ENCODE results near the gene PTCD3.

PTCD3 gene

DNA sequence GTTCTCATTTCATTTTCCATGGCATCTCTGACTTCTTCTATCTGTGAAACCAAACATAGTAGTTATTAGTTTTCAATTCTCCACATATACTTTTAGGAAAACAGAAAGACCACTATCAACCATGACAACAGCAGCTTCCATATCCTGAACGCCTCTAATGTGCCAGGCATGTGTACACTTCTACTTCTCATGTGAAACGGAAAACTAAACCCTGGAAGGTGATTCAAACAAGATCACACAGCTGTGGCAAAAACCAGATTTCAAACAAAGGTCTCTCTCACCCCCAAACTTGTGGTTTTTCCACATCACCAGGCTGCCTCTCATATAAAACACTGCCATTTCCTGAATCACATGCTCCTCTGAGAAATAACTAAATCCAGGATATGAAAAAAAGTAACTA lies 41.8 kb downstream of the PTCD3 start:
- DNase-seq = no peak

DNA sequence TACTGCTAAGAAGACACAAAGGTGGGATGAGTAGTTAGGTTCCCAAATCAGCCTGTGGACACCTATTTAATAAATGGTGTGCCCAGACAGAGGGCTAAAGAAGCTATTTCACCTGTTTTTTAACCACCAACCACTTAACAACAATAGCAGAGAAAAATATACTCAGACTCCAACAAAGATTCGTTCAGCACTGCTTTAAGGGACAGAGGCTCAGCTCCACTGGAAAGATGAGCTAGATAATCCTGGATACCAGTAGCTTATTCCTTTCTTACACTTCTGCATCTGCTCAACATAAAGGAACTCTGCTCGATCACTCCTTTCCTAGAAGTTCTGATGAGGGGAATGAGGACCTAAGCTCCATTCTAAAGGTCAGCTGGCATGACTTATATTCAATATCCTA lies 44.5 kb downstream of the PTCD3 start:
- DNase-seq = no peak

DNA sequence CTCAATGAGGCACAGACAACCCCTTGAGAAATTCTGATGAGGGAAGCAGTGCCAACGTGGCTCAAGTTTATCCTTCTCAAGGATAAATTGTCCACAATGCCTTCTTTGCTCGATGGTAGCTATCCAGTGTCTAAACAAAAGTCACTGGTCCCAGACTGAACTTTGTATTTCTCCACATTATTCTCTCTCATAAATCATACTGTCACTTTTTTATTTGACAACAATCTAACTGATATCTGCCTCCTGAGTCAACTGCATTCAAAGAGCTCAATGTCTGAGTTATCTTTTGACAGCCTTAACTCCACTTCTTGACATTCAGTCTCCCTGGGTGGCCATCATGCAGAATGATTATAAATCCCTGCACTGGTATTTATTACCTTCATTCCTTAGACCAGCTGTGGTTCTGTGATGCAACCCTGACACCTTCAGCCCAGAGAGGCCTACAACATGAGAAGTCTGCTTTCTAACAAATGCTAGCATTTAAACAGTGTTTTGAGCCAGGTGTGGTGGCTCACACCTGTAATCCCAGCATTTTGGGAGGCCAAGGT lies 51.0 kb downstream of the PTCD3 start:
- DNase-seq = no peak

GRCh38 chr2:86158286-86158685 lies 52.3 kb downstream of the PTCD3 start:
- DNase-seq = no peak

DNA sequence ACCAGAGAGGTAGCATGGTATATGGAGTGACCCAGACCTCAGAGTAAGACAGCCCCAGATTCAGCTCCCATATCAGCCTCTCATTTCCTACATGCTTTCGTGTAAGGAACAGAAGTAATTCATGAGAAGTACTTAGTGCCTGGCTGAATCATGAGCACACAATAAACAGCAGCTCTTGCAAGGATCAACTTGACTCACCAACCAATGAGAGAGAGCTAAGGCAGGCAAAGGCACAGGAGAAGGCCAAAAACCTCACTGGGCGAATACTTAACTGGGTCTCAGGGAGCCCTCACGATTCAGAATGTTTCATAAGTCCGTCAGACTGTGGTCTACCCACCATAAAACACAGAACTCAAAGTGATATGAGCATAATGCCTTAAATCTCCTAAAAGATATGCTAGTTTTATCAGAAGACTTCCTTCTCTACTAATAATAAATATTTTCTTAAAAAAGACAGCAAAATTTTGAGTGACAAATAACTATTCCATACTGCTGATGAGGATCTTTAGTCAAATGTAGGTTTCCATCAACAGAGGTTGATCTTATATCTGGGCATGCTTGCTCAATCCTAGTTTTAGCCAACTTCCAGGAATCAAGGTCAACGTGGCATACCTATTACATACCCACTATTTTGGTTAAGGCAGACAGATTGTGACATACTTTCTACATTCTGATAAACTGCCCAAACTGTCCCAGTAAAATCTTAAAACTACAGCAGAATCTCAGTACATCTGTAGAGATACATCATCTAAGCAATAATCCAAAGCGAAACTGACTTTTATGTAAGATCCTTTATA lies 54.3 kb downstream of the PTCD3 start:
- no peak for DNase-seq

DNA sequence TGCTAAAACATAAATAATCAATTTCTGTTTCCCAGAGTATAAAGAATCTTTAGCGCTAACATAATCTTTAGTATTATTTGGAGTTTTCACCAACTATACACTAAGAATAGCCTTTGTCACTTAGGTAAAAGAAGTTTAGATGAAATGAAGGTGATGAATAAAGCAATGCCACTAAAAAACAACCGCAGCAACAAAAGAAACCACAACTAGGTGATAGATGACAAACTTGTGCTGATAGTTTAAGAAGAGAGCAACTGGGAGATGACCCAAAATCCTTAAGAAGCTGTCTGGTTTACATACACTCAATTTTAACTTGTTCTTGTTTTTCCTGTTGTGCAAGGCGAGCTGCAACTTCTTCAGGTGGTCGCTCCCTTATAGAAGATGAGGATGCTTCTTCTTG lies 64.4 kb downstream of the PTCD3 start:
- DNase-seq = no peak

DNA sequence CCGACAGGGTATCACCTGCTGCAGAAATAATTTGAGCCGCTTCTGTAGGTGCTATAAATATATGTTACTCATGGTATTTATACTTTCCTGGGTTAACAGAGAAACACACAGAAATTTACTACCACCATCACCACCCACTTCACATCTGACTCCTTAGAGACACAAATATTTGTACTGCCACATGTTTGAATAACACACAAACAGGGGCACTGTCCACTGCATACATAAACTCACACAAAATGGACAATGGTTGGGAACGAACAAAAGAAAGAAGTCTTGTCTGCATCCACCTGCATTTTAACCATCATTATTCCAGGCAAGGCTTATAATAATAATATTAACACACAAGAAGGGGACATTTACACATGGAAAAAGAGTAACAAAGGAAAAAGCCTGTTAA lies 65.3 kb downstream of the PTCD3 start:
- DNase-seq = no peak

DNA sequence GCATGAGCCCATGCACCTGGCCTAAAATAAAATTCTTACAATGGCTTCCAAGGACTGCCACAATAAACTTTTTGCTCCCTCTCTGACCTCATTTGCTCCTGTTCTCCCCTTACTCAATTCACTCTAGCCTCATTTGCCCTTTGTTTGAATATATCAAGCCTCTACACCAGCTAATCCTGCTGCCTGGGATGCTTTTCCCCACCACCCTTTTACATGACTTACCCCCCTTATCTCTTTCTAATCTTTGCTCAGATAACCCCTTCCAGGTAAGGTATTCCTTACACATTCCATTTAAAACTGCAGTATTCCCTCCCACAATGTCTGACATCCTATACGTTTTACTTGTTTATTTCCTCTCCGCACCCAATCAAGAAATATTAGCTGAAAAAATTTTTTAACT lies 66.6 kb downstream of the PTCD3 start:
- no peak for DNase-seq

GRCh38 chr2:86174445-86174844 lies 68.4 kb downstream of the PTCD3 start:
- no peak for DNase-seq

DNA sequence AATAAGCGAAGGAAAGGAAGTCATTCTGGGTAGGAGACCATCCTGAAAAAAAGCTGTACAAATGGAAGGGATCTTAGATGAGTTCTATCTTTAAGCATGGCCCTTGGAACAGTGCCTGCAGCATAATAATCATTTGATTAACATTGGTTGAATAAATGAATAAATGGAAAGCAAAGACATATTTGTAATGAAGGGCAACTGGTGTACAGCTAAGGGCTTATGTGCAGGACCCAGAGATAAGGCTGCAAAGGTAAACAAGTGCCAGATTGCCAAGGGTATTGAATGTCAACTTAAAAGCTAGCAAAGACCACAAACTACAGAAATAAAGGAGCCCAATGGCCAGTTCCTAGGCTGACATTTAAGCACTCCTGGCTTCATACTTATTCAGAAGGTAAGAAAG lies 69.8 kb downstream of the PTCD3 start:
- no peak for DNase-seq

GRCh38 chr2:86176597-86176996 lies 70.6 kb downstream of the PTCD3 start:
- DNase-seq = no peak

DNA sequence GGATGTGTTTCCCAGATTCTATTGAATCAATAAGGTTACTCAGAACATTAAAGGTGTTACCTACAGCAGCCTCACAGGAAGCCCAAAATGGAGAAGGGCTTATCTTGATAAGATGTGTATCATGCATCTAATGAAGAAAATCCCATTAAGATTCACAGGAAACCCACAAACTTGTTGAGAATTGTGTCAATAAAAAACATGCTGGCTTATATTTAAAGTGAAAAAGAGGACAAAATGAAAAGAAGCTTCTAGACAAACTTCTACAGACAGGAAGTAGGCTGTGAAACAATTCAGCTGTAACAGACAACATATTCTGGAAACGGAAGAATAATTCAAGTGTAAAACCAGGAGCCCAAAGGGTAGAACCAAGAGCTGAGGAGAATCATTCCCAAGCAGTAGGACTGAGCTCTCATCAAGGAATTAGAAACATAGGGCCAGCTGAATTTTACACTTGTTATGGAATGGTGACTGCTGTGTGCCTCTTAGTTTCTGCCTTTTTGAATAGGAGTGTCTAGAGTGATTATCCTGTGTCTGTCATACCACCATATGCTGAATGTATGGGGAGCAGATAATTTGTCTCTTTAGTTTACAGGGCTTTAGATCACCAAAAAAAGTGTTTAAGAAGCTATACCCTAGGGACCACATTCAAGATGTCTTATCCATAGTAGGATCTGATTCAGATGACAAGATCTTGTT lies 79.6 kb downstream of the PTCD3 start:
- no peak for DNase-seq

DNA sequence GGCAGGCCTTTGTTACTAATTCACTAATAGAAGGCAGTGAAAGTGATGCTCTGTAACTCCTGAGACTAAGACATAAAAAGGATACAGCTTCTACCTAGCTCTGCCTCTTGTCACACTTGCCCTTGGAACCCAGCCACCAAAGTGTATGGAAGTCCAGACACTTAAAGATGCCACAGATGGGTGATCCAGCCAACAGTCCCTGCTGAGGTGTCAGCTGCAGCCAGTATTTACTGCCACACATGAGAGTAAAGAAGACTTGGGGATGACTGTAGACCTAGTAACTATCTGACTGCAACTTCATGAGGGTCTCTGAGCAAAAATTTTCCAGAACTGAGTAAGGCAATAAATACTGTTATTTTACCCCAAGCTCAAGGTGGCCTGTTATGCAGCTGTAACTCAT lies 80.4 kb downstream of the PTCD3 start:
- no peak for DNase-seq

GRCh38 chr2:86189782-86190416 lies 83.9 kb downstream of the PTCD3 start:
- no peak for DNase-seq

Data from bone marrow (tissue), 2 donors.